HG03354 (cell line): Measurements from ENCODE around the gene RILPL1.
"Not testable (repeated sequence)": the region's sequence is repeated elsewhere in the genome, so short reads cannot be mapped to it uniquely, and the experiment has no call there.

ENCODE experiments used
- ATAC-seq: cut with Tn5 transposase; IDR thresholded peaks from one replicate; pipeline ENCODE4 v1.9.1; 2021; ENCODE audit warnings: mild to moderate bottlenecking; ENCODE audit not compliant: unreplicated experiment, poor library complexity, severe bottlenecking

The RILPL1 gene

GRCh38 chr12:123498126-123498825 is 35.2 kb downstream of the RILPL1 start:
- ATAC-seq = no peak

DNA sequence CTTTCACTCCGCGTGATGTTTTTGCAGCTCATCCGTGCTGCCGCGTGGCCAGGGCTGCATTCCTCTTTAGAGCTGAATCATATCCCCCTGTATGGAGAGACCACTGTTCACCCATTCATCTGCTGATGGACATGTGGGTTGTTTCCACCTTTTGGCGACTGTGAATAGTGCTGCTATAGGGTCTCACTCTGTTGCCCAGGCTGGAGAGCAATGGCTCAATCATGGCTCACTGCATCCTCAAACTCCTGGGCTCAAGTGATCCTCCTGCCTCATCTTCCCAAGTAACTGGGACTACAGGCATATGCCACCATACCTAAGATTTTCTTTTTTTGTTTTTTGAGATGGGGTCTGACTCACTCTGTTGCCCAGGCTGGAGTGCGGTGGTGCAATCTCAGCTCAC is 36.5 kb downstream of the RILPL1 start:
- ATAC-seq = no peak

- ATAC-seq = no peak
Measured at GRCh38 chr12:123494124-123494851, 39.2 kb downstream of the RILPL1 start.

DNA sequence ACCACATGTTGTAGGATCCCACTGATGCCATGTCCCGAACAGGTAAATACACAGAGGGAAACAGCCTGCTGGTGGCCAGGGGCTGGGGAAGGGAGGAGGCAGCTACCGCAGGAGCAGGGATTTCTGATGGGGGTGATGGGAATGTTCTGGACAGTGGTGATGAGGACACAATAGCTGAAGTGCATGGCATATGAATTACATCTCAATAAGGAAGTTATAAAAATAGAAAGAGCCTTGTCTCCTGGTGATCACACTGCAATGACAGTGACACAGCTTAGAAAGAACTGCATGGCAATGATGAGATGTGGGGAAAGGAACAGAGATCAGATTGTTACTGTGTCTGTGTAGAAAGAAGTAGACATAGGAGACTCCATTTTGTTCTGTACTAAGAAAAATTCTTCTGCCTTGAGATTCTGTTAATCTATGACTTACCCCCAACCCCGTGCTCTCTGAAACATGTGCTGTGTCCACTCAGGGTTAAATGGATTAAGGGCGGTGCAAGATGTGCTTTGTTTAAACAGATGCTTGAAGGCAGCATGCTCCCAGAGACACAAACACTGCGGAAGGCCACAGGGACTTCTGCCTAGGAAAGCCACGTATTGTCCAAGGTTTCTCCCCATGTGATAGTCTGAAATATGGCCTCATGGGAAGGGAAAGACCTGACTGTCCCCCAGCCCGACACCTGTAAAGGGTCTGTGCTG is 41.0 kb downstream of the RILPL1 start:
- ATAC-seq = not testable (repeated sequence)

DNA sequence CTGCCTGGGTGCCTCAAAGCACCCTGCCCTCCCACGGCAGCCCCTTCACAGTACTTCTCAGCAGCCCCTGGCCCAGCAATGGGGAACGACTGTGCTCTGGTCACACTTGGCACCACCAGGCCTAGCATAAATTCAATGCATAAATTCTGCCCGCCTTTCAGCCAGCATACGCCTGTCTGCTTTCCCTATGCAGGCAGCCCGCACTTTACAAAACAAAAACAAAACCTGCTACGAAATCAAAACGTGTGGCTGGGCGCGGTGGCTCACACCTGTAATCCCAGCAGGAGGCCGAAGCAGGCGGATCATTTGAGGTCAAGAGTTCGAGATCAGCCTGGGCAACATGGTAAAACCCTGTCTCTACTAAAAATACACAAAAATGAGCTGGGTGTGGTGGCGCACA is 42.0 kb downstream of the RILPL1 start:
- no peak for ATAC-seq

DNA sequence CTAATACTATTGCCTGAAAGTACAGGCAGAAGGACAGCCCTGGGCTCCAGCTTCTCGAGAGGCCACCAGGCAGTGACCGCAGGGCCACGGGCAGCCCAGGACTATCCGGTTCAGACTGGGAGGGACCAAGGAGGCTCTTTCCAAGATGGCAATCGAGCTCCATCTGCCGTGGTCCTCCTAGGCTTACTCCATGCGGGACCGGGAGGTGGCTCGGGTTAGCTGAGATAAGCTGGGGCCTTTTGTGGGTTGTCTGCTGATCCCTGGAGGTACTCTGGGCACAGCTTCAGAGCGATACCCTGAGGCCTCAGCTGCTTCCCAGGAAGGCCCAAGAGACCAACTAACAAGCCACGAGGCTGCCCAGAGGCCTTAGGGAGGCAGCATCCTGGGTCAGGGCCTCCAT is 42.5 kb downstream of the RILPL1 start:
- no peak for ATAC-seq

GRCh38 chr12:123490089-123490488 is 43.4 kb downstream of the RILPL1 start:
- no peak for ATAC-seq

- no peak for ATAC-seq
Measured at GRCh38 chr12:123489580-123489979, 43.9 kb downstream of the RILPL1 start.

GRCh38 chr12:123488539-123489230 is 44.8 kb downstream of the RILPL1 start:
- ATAC-seq = no peak

GRCh38 chr12:123487428-123487827 is 46.1 kb downstream of the RILPL1 start:
- no peak for ATAC-seq

DNA sequence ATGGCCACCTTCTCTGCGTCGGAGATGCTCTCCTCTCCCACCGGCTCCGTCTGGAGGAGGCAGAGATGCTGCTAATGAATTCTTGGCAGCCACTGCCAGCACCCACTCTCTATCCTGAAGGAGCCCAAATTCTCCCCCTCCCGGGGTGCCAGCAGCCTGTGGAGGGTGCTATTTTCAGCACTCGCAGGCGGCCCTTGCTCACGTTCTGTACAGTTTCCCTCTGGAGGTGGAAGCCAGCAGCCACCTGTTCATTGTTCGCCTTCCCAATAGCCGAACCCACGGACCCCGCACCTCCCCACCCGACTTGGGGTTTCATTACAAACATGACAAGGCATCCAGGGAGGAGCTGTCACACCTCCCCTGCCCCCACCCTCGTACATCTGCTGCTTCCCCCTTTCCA is 47.8 kb downstream of the RILPL1 start:
- ATAC-seq = no peak

- ATAC-seq = peak; percentile 63
Measured at GRCh38 chr12:123483602-123484248, 49.8 kb downstream of the RILPL1 start.

DNA sequence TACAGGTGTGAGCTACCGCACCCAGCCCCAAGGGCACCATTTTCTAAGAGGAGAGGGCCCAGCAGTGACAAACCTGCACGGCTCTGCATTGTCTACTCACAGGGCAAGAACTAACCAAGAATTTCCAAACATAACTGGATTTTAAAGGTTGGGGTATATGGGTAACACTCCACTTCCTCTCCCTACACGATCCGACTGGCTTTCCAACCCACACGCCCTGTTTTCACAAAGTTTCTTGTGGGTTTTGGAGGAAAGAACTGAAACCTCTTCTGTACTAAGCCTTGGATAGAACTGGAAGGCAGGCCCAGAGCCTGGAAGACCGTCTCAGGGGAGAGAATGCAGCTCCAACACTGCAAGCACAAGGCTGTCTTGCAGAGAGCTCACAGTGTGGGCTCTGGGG is 50.6 kb downstream of the RILPL1 start:
- no peak for ATAC-seq

- ATAC-seq = not testable (repeated sequence)
Measured at GRCh38 chr12:123481251-123481650, 52.3 kb downstream of the RILPL1 start.

DNA sequence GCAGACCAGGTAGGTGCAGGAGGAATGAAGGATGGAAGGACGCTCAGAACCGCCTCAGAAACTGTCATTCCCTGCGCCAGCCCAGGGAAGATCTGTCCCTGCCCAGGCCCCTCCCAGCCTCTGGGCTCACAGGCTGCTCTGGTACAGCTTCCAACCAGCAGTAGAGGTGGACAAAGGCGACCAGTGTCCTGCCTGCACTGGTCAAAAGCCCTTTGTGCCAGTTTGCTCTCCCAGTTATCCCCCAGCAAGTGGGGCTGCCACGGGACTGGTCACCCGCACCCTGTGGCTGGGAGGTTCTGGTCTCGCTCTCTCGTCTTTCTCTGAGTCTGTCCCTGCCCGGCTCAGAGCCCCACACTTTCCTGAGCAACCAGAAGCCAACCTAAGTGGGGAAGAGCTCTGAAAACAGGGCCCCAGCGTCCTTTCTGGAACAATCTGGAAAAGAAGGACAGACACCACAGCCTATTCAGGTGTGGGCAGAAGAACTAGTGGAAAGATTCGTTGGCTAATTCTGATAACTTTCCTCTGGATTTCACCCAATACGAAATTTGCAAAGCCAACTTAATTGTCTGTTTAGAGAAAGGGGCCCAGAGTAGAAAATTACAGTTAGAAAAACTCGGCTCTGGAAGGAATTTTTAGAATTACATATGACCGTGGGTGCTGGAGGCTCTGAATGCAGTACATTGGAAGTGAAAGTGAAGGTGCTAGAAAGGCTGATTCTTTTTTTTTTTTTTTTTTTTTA is 53.9 kb downstream of the RILPL1 start:
- ATAC-seq = no peak

DNA sequence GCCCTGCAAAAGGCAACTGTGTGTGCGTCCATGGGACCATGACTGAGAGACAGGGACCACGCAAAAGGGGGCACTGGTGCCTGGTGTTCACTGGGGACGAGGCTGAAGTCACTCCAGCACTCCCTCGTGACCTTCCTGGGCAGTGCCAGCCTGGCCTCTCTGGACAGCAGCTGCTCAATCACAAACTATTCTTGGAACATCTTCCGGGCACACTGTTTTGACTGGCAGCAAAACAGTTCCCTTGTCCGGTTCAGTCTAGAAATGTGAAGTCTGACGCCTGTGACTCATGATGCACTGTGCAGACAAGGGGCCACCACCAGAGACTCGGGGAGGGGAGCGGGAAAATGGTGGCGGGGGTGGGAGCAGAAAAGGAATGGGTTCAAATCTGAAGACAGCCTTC is 54.8 kb downstream of the RILPL1 start:
- ATAC-seq = no peak

DNA sequence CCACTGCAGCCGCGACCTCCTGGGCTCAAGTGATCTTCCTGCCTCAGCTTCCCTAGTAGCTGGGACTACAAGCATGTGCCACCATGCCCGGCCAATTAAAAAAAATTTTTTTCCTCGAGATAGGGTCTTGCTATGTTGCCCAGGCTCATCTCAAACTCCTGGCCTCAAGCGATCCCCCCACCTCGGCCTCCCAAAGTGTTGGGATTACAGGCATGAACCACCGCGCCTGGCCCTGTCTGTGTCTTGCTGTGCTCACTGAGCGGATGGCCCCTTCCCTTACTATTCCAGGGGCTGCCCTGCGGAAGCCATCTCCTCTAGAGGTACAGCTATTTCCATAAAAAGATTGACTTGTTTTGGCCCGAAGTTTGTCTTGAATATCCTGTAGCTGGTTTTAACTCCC is 55.5 kb downstream of the RILPL1 start:
- ATAC-seq = no peak

DNA sequence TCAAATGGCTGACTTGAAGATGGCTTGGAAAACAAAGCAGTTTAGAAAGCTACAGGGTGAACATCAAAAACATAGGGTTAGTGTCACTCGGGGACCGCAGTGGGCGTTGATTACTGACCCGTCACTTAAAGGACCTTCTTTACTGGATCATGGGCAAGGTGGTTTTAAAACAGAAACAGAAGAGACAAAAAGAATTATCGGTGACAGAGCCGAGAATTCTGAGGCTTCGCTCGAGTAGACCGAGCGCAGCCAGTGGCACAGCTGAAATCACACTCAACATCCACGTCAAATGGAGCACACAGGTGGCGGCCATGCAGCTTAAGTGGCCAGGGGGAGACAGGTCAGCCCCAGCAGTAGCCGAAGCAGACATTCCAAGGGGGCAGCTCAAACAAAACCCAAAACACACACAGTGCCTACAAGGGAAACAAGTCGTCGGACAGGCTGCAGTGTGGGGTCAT is 58.2 kb downstream of the RILPL1 start:
- no peak for ATAC-seq
